Omental fat pad (tissue), 4 donors: Measurements from ENCODE around the gene ZDHHC14. TPM values are rescaled to one million over a fixed set of nuclear protein-coding genes. Genes with fewer than 3 reads are reported as not detected.

Experiments
- ATAC-seq: fragments of 150-250 bp; one replicate; pipeline ENCODE4 v1.9.1; 2016; ENCODE audit warnings: mild to moderate bottlenecking, moderate library complexity; ENCODE audit not compliant: low FRiP score
- DNase-seq: peaks from one replicate; pipeline ENCODE4 v3.0.0-alpha.2; 2019; ENCODE audit warnings: low spot score
- CTCF ChIP-seq, 3 donors: fragments of 450-650 bp; IDR thresholded peaks; one replicate each; pipeline ENCODE4 v1.5.1; 2016 to 2017; ENCODE audit warnings: antibody characterized with exemption in 3 of 3, mild to moderate bottlenecking in 3 of 3, moderate library complexity in 2 of 3
- total RNA-seq, 4 donors: library from RNA; depleted of rRNA; stranded (reverse); fragments of >200 nt; gene quantifications; one replicate each; pipeline ENCODE4 v1.1.0, GENCODE V29; 2016

Gene ZDHHC14
- total RNA-seq, 4 donors from 2014 or later: 5.6 to 13.7 (median 6.9) TPM

GRCh38 chr6:157561929-157562810 lies 181.2 kb downstream of the ZDHHC14 start:
- no peak for TF ChIP-seq CTCF (IDR thresholded peaks at IDR 0.05)
- no peak for ATAC-seq
- no peak for DNase-seq

GRCh38 chr6:157562997-157563396 lies 182.0 kb downstream of the ZDHHC14 start:
- no peak for TF ChIP-seq CTCF (IDR thresholded peaks at IDR 0.05)
- DNase-seq (no peak), ATAC-seq (no peak)

- no peak for TF ChIP-seq CTCF (IDR thresholded peaks at IDR 0.05)
- DNase-seq (no peak), ATAC-seq (no peak)
These were observed 182.8 kb downstream of the ZDHHC14 start for GRCh38 chr6:157563611-157564284.

- TF ChIP-seq CTCF (IDR thresholded peaks at IDR 0.05): no peak
- ATAC-seq (no peak), DNase-seq (no peak)
These were observed 187.7 kb downstream of the ZDHHC14 start for GRCh38 chr6:157568702-157569101.

- TF ChIP-seq CTCF (IDR thresholded peaks at IDR 0.05): no peak
- DNase-seq (no peak), ATAC-seq (no peak)
These were observed 188.6 kb downstream of the ZDHHC14 start for GRCh38 chr6:157569543-157569942.

- no peak for ATAC-seq
These were observed 189.1 kb downstream of the ZDHHC14 start for GRCh38 chr6:157570104-157570503.

More at GRCh38 chr6:157570104-157570503, 189.1 kb downstream of the ZDHHC14 start:
- no peak for DNase-seq
- no peak for TF ChIP-seq CTCF (IDR thresholded peaks at IDR 0.05)
